H9 (cell line): ENCODE data around the gene RPS6KA4. TPM values are rescaled to one million over a fixed set of nuclear protein-coding genes. Genes with fewer than 3 reads are reported as not detected.

Source experiments
- DNase-seq: peaks from one replicate; pipeline ENCODE4 v3.0.0-alpha.2; 2017
- H2AFZ ChIP-seq: one replicate; pipeline ENCODE4 v1.6.1; 2013; ENCODE audit warnings: mild to moderate bottlenecking, low read length, control low read depth, moderate library complexity
- H2AK5ac ChIP-seq: 2 replicates; pipeline ENCODE4 v1.6.1; 2013; ENCODE audit warnings: low read length, control low read depth, mixed read lengths; ENCODE audit not compliant: insufficient read length
- H2BK120ac ChIP-seq: one replicate; pipeline ENCODE4 v1.6.1; 2013; ENCODE audit warnings: low read depth, mild to moderate bottlenecking, low read length, control low read depth, inconsistent platforms; ENCODE audit not compliant: poor library complexity, severe bottlenecking
- H2BK12ac ChIP-seq: 2 replicates; pipeline ENCODE4 v1.6.1; 2013; ENCODE audit warnings: low read length, control low read depth, mixed read lengths, low read depth; ENCODE audit not compliant: insufficient read length
- H2BK15ac ChIP-seq: 2 replicates; pipeline ENCODE4 v1.6.1; 2013; ENCODE audit warnings: low read depth, low read length, control low read depth
- H2BK20ac ChIP-seq: one replicate; pipeline ENCODE4 v1.6.1; 2013; ENCODE audit warnings: low read depth, mild to moderate bottlenecking, low read length, control low read depth, inconsistent platforms; ENCODE audit not compliant: poor library complexity, severe bottlenecking
- H2BK5ac ChIP-seq: 2 replicates; pipeline ENCODE4 v1.6.1; 2013; ENCODE audit warnings: low read length, control low read depth, mixed read lengths; ENCODE audit not compliant: insufficient read length
- H3K14ac ChIP-seq: 2 replicates; pipeline ENCODE4 v1.6.1; 2013; ENCODE audit warnings: low read length, control low read depth; ENCODE audit not compliant: insufficient read depth
- H3K18ac ChIP-seq: 2 replicates; pipeline ENCODE4 v1.6.1; 2013; ENCODE audit warnings: low read depth, mild to moderate bottlenecking, mixed read lengths, low read length, control low read depth; ENCODE audit not compliant: insufficient read length
- H3K23ac ChIP-seq: 2 replicates; pipeline ENCODE4 v1.6.1; 2013; ENCODE audit warnings: low read length, control low read depth, mixed read lengths, low read depth; ENCODE audit not compliant: insufficient read length
- H3K23me2 ChIP-seq: 2 replicates; pipeline ENCODE4 v1.6.1; 2013; ENCODE audit warnings: low read depth, mild to moderate bottlenecking, mixed read lengths, low read length, control low read depth; ENCODE audit not compliant: insufficient read length, poor library complexity, severe bottlenecking
- H3K27ac ChIP-seq: 2 replicates; pipeline ENCODE4 v1.5.1; 2013; ENCODE audit warnings: low read length, control low read depth, mixed read lengths, low read depth; ENCODE audit not compliant: insufficient read length
- H3K27me3 ChIP-seq: 2 replicates; pipeline ENCODE4 v1.6.1; 2013; ENCODE audit warnings: low read length, control low read depth, inconsistent platforms; ENCODE audit not compliant: insufficient read depth
- H3K4ac ChIP-seq: 2 replicates; pipeline ENCODE4 v1.6.1; 2013; ENCODE audit warnings: low read depth, mild to moderate bottlenecking, control low read depth, inconsistent platforms, low read length, moderate library complexity
- H3K4me1 ChIP-seq: 2 replicates; pipeline ENCODE4 v1.6.1; 2013; ENCODE audit warnings: low read length, control low read depth, inconsistent platforms; ENCODE audit not compliant: insufficient read depth
- H3K4me2 ChIP-seq: 2 replicates; pipeline ENCODE4 v1.6.1; 2013; ENCODE audit warnings: low read length, control low read depth, mixed read lengths; ENCODE audit not compliant: insufficient read length, insufficient read depth
- H3K56ac ChIP-seq: 2 replicates; pipeline ENCODE4 v1.6.1; 2013; ENCODE audit warnings: low read depth, mild to moderate bottlenecking, mixed read lengths, low read length, control low read depth; ENCODE audit not compliant: insufficient read length
- H3K79me1 ChIP-seq: 2 replicates; pipeline ENCODE4 v1.6.1; 2013; ENCODE audit warnings: low read depth, mild to moderate bottlenecking, moderate library complexity, low read length, control low read depth, inconsistent platforms; ENCODE audit not compliant: insufficient read depth, poor library complexity, severe bottlenecking
- H3K79me2 ChIP-seq: 2 replicates; pipeline ENCODE4 v1.6.1; 2013; ENCODE audit warnings: low read length, control low read depth, inconsistent platforms; ENCODE audit not compliant: insufficient read depth
- H3K9ac ChIP-seq: 2 replicates; pipeline ENCODE4 v1.6.1; 2013; ENCODE audit warnings: low read length, control low read depth, mixed read lengths; ENCODE audit not compliant: insufficient read length; ENCODE audit errors: extremely low read depth
- H3K9me3 ChIP-seq: one replicate; pipeline ENCODE4 v1.6.1; 2013; ENCODE audit warnings: low read depth, low read length, inconsistent platforms; ENCODE audit not compliant: control insufficient read depth
- H3T11ph ChIP-seq: one replicate; pipeline ENCODE4 v1.6.1; 2013; ENCODE audit warnings: mild to moderate bottlenecking, low read length, control low read depth, inconsistent platforms
- H4K20me1 ChIP-seq: one replicate; pipeline ENCODE4 v1.6.1; 2013; ENCODE audit not compliant: control insufficient read depth, insufficient read length, insufficient read depth
- H4K5ac ChIP-seq: 2 replicates; pipeline ENCODE4 v1.6.1; 2013; ENCODE audit warnings: low read depth, mild to moderate bottlenecking, mixed read lengths, low read length, control low read depth; ENCODE audit not compliant: insufficient read length
- H4K8ac ChIP-seq: replicated peaks from 2 replicates; pipeline ENCODE4 v1.6.1; 2013; ENCODE audit warnings: low read length, control low read depth, mixed read lengths, low read depth; ENCODE audit not compliant: insufficient read length
- H4K91ac ChIP-seq: 2 replicates; pipeline ENCODE4 v1.6.1; 2013; ENCODE audit warnings: low read depth, mild to moderate bottlenecking, moderate library complexity, mixed read lengths, low read length, control low read depth; ENCODE audit not compliant: insufficient read length
- H3K27ac Mint-ChIP-seq, 3 experiments: 2 replicates in 2 of 3; 3 replicates in 1 of 3; pipeline ENCODE4 v1.8.0; 2020 to 2021; ENCODE audit warnings: mixed read lengths in 3 of 3, mild to moderate bottlenecking in 1 of 3, moderate library complexity in 1 of 3
- H3K27me3 Mint-ChIP-seq: 2 replicates; pipeline ENCODE4 v1.8.0; 2021; ENCODE audit warnings: low read depth, mild to moderate bottlenecking, moderate library complexity, mixed read lengths
- H3K36me3 Mint-ChIP-seq, 3 experiments: 2 replicates in 2 of 3; 3 replicates in 1 of 3; pipeline ENCODE4 v1.8.0; 2020 to 2021; ENCODE audit warnings: low read depth in 3 of 3, mixed read lengths in 3 of 3; ENCODE audit not compliant: insufficient read depth in 1 of 3
- H3K4me1 Mint-ChIP-seq, 2 experiments: 2 replicates each; pipeline ENCODE4 v1.8.0; 2020; ENCODE audit warnings: mixed read lengths in 2 of 2
- H3K4me3 Mint-ChIP-seq, 2 experiments: 2 replicates in 1 of 2; 3 replicates in 1 of 2; pipeline ENCODE4 v1.8.0; 2020 to 2021; ENCODE audit warnings: mild to moderate bottlenecking in 2 of 2, mixed read lengths in 2 of 2, moderate library complexity in 1 of 2
- H3K9me3 Mint-ChIP-seq, 2 experiments: 2 replicates in 1 of 2; 3 replicates in 1 of 2; pipeline ENCODE4 v1.8.0; 2020; ENCODE audit warnings: mild to moderate bottlenecking in 2 of 2, mixed read lengths in 2 of 2, moderate library complexity in 1 of 2
- WGBS: extraction: QIAGEN DNeasy Blood & Tissue Kit; methylation state at CpG from one replicate; pipeline ENCODE4 v1.1.7; 2013; ENCODE audit warnings: missing lambda C conversion rate, low lambda C conversion rate, mixed read lengths; ENCODE audit not compliant: insufficient read length; ENCODE audit errors: extremely low coverage; 5-methylcytosine and 5-hydroxymethylcytosine counted together
- total RNA-seq: library from RNA; stranded (reverse); gene quantifications from 2 replicates; pipeline ENCODE4 v1.2.1, GENCODE V29; 2021
- TF ChIP-seq, protein P1 (sequence below): fragments of 200-600 bp; sonication (generic); conservative IDR thresholded peaks from 3 replicates; pipeline ENCODE4 v1.8.0; 2021; ENCODE audit warnings: antibody characterized with exemption, mild to moderate bottlenecking

The RPS6KA4 gene
- total RNA-seq, 1 experiment from 2014 or later = 10.8 TPM

DNA sequence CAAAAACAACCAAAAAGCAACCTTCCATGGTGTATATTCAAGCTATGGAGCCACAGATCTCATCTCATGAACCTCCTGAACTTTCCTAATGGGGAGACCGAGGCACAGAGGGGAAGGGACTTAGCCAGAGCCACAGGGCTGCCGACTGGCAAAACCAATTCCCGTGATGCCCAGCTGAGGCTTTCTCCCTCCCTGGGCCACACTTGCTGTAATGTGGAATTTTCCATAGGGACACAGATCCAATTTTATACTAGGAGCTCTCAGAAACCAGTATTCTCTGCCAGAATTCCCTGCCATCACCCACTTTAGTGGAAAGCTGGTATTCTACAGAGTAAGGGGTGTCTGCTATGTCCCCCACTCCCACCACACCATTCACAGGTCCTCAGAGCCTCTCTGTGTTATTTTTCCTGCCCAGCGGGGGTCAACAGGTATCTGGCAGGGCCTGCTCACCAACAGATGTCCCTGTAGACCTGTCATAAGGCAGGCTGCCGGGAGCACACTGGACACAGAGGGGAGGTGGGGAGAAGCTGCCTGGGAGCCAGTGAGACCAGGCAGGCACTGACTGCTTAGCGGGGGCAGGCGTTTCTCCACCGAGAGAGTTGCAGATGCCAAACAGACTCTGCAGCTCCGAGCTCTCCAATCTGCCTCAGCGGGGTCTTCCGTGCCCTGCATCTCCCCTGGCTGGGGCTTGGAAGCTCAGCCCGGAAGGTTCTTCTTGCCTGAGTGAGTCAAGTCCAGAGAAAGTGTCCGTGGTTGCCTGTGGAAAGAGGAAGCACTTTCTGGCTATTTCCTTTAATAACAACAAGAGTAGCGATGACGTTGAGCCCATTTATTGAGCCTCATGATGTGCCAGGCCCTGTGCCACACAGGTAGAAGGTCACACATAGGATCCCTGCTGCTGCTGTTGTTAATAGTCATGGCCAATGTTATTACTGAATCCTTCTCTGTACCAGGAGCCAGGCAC, 26.3 kb downstream of the RPS6KA4 start:
- Histone ChIP-seq H2BK20ac (no peak overlapping the region), H3K23ac (no peak overlapping the region), H3K4me2 (no peak overlapping the region), H3K4ac (no peak overlapping the region), H2BK15ac (no peak overlapping the region), H4K8ac (no peak overlapping the region), H4K20me1 (no peaks in the 10 kb centered on the region), H3K14ac (no peak overlapping the region), H3K79me2 (no peaks in the 10 kb centered on the region), H4K5ac (no peak overlapping the region), H3K18ac (no peak overlapping the region), H2BK120ac (no peak overlapping the region), H3K9me3 (no peaks in the 10 kb centered on the region), H2AFZ (no peak overlapping the region), H3T11ph (no peak overlapping the region), H3K79me1 (no peaks in the 10 kb centered on the region), H3K27me3 (no peaks in the 10 kb centered on the region), H2AK5ac (no peak overlapping the region), H2BK12ac (no peak overlapping the region), H3K27ac (no peak overlapping the region), H3K9ac (no peak overlapping the region), H3K23me2 (no peaks in the 10 kb centered on the region), H2BK5ac (no peak overlapping the region), H4K91ac (no peak overlapping the region), H3K4me1 (no peaks in the 10 kb centered on the region), H3K56ac (no peak overlapping the region)
- no peak overlapping the region for H3K4me3 Mint-ChIP-seq
- WGBS = no CpG with 5 or more reads among the region's 15 CpGs
- no peaks in the 10 kb centered on the region for H3K36me3 Mint-ChIP-seq
- no peak overlapping the region for H3K27ac Mint-ChIP-seq
- peaks cover 25% of the 10 kb centered on the region for H3K27me3 Mint-ChIP-seq
- H3K9me3 Mint-ChIP-seq = peaks cover 0 to 2% of the 10 kb centered on the region in 2 experiments; a peak in 1 of 5 replicates
- TF ChIP-seq, protein P1, sequence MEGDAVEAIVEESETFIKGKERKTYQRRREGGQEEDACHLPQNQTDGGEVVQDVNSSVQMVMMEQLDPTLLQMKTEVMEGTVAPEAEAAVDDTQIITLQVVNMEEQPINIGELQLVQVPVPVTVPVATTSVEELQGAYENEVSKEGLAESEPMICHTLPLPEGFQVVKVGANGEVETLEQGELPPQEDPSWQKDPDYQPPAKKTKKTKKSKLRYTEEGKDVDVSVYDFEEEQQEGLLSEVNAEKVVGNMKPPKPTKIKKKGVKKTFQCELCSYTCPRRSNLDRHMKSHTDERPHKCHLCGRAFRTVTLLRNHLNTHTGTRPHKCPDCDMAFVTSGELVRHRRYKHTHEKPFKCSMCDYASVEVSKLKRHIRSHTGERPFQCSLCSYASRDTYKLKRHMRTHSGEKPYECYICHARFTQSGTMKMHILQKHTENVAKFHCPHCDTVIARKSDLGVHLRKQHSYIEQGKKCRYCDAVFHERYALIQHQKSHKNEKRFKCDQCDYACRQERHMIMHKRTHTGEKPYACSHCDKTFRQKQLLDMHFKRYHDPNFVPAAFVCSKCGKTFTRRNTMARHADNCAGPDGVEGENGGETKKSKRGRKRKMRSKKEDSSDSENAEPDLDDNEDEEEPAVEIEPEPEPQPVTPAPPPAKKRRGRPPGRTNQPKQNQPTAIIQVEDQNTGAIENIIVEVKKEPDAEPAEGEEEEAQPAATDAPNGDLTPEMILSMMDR = no peak
- no peak for DNase-seq
- H3K4me1 Mint-ChIP-seq = peaks cover 0 to 5% of the 10 kb centered on the region in 2 experiments; a peak in 2 of 4 replicates
